ENCODE results near the gene FBXO24.

Gene FBXO24

DNA sequence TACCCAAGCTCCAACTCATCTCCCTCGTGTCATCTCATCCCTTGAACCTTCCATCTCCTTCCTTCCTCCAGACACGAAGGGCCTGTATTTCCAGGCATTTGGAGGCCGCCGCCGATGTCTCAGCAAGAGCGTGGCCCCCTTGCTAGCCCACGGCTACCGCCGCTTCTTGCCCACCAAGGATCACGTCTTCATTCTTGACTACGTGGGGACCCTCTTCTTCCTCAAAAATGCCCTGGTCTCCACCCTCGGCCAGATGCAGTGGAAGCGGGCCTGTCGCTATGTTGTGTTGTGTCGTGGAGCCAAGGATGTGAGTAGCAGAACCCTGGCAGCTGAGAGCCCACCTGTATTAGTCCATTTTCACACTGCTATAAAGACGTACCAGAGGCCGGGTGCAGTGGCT lies 5.5 kb downstream of the FBXO24 start:
- DNase-seq: no peak

DNA sequence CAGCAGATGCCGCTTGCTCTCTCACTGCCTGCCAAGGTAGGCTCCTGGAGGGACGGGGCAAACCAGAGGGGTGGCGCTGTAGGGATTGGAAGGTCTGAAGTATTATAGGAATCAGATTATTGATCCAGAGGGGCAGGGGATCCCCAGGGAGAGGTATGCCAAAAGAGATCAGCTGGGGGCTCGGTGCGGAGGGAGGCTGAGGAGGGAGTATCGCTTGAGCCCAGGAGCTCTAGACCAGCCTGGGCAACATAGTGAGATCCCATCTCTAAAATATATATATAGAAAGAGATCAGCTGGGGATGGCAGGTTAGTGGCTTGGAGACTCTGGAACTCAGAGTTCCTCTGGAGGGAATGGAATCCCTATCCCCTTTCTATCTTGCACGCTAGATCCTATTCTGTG lies 9.1 kb downstream of the FBXO24 start:
- DNase-seq: no peak

GRCh38 chr7:100598425-100598824 lies 12.3 kb downstream of the FBXO24 start:
- DNase-seq: no peak

DNA sequence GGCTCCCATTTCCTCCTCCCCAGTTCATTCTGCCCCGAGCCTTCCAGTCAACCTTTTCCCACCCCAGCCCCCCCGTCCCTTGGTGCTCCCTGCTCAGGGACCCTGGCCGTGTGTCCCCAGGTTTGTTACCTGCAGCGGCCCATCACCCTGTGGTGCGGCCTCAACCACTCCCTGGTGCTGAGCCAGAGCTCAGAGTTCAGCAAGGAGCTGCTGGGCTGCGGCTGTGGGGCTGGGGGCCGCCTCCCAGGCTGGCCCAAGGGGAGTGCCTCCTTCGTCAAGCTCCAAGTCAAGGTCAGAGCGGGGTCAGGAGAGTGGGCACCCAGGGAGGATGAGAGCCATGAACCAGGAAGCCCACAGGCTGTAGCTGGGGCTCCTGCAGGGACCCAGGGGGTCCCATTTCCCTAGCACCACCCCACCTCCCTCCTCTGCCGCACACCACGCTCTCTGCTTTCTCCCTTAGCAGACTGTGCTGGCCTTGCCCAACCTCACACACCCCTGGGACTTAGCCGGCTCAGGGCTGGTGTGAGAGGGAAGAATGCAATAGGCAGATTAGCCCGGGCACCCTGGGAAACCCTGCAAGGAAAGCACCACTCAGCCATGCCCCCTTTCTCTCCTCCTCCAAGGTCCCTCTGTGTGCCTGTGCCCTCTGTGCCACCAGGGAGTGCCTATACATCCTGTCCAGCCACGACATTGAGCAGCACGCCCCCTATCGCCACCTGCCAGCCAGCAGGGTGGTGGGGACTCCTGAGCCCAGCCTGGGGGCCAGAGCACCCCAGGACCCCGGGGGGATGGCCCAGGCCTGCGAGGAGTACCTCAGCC lies 14.0 kb downstream of the FBXO24 start:
- DNase-seq: no peak

DNA sequence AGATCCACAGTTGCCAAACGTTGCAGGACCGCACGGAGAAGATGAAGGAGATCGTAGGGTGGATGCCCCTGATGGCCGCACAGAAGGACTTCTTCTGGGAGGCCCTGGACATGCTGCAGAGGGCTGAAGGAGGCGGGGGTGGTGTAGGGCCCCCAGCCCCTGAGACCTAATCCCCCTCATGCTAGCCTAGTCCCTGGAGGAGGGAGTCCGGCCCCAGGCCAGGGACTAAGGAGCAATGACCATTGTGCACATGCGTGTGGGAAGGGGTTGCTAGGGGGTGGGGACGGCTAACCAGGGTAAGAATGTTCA lies 14.6 kb downstream of the FBXO24 start:
- no peak for DNase-seq

- no peak for DNase-seq
These were observed 17.0 kb downstream of the FBXO24 start for GRCh38 chr7:100602889-100603725.

DNA sequence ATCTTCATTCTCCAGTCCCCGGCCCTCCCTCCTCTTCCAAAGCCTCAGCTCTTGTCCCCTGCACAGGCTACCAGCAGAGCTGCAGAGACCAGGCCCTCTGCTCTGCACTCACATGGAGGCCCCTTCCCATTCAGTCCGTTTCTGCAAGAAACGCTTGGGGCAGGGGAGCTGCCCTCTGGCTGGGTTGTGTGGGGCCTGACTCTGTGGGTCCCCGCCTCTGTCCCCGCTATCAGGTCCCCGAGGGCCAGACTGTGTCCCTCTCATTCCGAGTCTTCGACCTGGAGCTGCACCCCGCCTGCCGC lies 17.5 kb downstream of the FBXO24 start:
- DNase-seq: no peak

DNA sequence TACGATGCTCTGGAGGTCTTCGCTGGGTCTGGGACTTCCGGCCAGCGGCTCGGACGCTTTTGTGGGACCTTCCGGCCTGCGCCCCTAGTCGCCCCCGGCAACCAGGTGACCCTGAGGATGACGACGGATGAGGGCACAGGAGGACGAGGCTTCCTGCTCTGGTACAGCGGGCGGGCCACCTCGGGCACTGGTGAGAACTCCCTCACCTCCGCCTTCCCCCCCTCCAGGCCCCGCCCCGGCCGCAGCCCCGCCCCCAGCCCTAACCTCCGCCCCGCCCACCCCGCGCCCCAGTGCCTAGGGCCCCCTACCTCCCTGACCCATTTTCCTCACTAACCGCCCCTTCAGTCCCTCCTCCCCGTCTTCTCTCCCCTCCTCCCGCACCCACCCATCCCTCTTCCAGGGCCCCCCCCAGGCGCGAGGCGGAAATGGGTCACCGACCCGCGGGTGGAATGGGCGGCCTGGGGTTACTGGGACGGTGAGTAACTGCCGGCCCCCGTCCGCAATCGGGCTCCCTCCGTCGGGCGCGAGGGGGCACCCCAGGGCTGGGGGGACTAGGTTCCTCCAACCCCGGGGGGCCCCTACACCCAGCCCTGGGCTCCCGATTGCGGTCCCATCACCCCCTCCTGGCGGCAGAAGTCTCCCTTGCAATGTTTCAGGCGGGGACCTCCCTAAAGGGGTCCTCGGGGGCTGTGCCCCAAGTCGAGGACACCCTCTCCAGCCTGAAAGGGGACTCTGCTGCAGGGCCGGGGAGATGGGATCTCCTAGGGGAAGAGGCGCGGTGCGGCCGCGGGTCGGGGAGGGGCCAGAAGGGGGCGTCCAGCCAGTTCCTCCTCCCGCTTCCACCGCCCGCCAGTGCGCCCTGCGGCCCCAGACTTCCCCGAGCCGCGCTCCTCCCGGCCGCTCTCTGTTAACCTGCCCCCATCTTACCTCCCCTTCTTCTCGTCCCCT lies 18.2 kb downstream of the FBXO24 start:
- DNase-seq: peak; percentile 47

- no peak for DNase-seq
These were observed 19.1 kb downstream of the FBXO24 start for GRCh38 chr7:100604976-100605911.

DNA sequence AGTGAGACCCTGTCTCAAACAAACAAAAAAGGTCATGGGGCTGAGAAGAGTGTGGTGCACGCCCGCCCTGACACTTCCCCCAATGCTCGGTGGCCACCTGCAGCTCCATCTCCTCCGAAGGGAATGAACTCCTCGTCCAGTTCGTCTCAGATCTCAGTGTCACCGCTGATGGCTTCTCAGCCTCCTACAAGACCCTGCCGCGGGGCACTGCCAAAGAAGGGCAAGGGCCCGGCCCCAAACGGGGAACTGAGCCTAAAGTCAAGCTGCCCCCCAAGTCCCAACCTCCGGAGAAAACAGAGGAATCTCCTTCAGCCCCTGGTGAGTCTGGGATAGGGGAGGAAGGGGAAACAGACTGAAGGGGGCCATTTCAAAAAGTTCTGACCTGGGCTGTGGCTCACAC lies 20.2 kb downstream of the FBXO24 start:
- no peak for DNase-seq

DNA sequence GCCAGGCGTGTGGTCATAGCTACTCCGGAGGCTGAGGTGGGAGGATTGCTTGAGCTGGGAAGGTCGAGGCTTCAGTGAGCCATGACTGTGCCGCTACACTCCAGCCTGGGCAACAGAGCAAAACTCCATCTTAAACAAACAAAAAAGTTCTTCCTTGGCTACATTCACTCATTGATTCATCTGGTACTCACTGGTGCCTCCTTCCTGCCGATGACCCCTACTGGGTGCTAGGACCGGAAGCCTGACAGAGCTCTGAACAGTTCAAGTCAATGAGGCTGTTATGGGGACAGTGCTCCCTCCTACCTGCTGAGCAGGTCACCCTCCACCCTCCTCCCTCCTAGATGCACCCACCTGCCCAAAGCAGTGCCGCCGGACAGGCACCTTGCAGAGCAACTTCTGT lies 21.0 kb downstream of the FBXO24 start:
- no peak for DNase-seq

DNA sequence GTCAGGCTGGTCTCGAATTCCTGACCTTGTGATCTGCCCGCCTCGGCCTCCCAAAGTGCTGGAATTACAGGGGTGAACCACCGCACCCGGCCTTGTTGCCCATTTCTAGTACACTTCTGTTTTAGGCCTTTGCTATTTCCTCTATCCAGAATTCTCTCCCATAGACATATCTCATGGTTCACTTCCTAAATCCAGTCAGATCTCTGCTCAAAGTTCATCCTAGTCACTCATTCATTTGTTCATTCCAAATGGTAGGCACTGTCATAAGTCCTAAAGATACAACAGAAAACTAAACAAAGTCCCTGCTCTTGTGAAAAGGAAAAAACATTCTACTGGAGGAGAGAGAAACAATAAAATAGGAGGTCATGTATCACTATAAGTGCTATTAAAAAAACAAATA lies 23.8 kb downstream of the FBXO24 start:
- no peak for DNase-seq

DNA sequence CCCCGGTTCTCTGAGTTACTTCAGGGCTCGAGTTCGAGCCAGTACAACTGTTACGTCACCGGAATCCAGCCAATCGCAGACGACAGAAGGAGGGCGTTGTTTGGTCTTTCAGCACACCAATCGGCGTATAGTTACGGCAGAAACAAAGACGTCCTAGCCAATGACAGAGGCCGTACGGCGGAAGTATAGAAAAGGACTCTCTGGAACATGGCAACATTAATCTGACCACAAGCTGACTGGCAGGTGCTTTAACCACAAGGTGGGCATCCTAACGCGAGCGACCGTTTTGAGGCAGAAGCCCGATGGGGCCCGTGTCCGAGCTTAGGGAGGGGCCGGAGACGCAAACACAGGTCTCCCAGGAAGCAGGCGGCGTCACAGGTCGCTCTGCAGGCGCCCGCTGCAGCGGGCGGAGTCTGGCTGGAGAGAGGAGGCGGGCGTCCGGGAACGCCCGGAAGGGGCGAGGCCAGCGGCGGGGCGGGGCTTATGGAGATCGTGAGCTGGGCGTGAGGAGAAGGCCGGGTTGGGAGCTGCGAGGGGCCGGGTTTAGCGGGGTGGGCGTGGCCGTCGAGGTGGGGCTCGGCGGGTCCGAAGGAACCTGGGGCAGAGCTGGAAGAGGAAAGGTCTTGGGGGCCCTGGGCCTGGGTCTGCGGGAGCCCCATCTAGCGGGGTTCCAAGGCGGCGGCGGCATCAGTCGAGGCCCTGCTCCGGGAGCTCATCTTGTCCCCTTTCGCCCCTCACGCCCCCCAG lies 26.0 kb downstream of the FBXO24 start, which contains the start of gene MOSPD3:
MOSPD3 (plus strand) TSS at position 558 of the 747 bp plus-strand sequence. CDS start 252 bp downstream, outside the sequence.
- peak; percentile 96 for DNase-seq

DNA sequence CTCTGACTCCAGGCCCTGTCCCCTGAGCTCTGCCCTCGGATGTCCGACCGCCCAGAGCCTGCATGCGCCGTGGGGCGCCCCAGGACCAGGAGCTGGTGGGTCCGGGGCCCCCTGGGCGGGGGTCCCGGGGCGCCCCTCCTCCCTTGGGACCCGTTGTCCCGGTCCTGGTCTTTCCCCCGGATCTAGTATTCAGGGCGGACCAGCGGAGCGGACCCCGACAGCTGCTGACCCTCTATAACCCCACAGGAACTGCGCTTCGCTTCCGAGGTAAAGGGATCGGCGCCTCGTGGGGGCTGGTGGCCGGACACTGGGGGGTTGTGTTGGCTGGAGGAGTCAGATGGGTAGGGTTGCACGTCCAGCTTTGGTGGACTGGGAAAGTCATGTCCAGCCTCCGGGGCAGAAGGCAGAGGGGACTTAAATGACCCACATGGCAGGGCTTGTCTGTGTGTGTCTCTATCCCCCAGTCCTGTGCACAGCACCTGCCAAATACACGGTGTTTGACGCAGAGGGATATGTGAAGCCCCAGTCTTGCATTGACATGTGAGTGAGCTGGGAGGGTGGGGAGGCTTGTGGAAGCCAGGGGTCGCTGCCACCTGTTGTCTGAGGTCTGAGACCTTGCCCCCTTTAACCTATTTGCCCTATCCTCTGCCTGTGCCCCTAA lies 26.7 kb downstream of the FBXO24 start:
- no peak for DNase-seq

DNA sequence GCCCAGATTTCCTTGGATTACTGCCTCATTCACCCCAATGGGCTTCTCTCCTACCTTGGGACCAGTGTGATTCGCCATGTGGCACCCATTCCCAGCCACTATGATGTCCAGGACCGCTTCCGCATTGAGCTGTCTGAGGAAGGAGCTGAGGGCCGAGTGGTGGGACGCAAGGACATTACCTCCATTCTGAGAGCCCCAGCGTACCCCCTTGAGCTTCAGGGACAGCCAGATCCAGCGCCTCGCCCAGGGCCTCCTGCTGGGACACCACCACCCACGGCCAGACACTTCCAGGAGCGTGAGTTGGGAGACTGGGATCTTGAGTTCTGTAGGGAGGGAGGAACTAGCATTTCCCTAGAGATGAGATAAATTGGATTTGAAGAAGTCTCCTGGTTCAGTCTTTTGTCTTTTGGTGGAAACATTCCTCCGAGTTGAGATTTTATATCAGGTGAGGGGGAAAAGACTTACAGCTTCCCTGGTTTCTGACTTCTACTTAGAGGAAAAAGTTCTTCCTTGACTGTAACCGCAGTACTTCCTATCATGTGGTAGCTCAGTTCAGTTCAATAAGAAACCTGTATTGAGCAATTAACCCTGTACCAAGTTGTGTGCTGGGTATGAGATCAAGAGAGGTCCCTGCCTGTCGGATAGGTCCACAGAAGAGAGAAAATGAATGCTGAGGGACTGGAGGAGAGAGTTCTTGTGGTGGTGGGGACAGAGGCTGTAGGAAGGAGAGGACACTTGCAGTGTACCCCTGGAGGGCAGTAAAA lies 27.5 kb downstream of the FBXO24 start:
- no peak for DNase-seq

GRCh38 chr7:100614308-100614861 lies 28.3 kb downstream of the FBXO24 start:
- DNase-seq: no peak

- no peak for DNase-seq
These were observed 34.1 kb downstream of the FBXO24 start for GRCh38 chr7:100620239-100620638.

- no peak for DNase-seq
These were observed 34.7 kb downstream of the FBXO24 start for GRCh38 chr7:100620804-100621203.

GRCh38 chr7:100621554-100621953 lies 35.4 kb downstream of the FBXO24 start:
- no peak for DNase-seq
